Measurements from ENCODE around the gene ADCY10. TPM values are rescaled to one million over a fixed set of nuclear protein-coding genes. Genes with fewer than 3 reads are reported as not detected.
A peak's percentile ranks its signal among the peaks of the same experiment; 100 is the strongest.

Gene ADCY10
- total and polyA plus RNA-seq, 9 of the 15 experiments (the other 6 are each of a cell fraction or from before 2014, with no cell fraction given), result 0.08 to 0.86 (median 0.22) TPM

GRCh38 chr1:167829868-167830267, 84.1 kb downstream of the ADCY10 start (continued):
- no peak for TF ChIP-seq ZBTB33 (CRISPR knock-in tag; IDR thresholded peaks at IDR 0.05)
- no peak for TF ChIP-seq DEAF1 (CRISPR knock-in tag; IDR thresholded peaks at IDR 0.05)
- TF ChIP-seq RBM14 (IDR thresholded peaks at IDR 0.05; ENCODE audit: borderline replicate concordance, insufficient read depth, low read depth, low read length), result no peak
- no peak for TF ChIP-seq MEF2D (tag; conservative IDR thresholded peaks at IDR 0.05; ENCODE audit: low read depth)
- no peak for TF ChIP-seq E2F3 (CRISPR knock-in tag; IDR thresholded peaks at IDR 0.05)
- peak; percentile 47; the same call in 1 of the 2 replicates for TF ChIP-seq HDAC2 (IDR thresholded peaks at IDR 0.05)
- TF ChIP-seq SRSF1 (IDR thresholded peaks at IDR 0.05; ENCODE audit: low read depth, low read length), result no peak
- TF ChIP-seq TBP (optimal IDR thresholded peaks at IDR 0.05; ENCODE audit: low read depth, low read length), result no peak
- TF ChIP-seq THRB (CRISPR knock-in tag; conservative IDR thresholded peaks at IDR 0.05), result no peak
- peak; percentile 67 for TF ChIP-seq ZEB2 (IDR thresholded peaks at IDR 0.05)
- TF ChIP-seq TAF1 (IDR thresholded peaks at IDR 0.05; ENCODE audit: control insufficient read depth, extremely low read depth, insufficient read depth, low read length, severe bottlenecking), result no peak
- TF ChIP-seq ZNF586 (CRISPR knock-in tag; conservative IDR thresholded peaks at IDR 0.05), result no peak
- TF ChIP-seq HMGN3 (IDR thresholded peaks at IDR 0.05; ENCODE audit: borderline replicate concordance, extremely low read depth, insufficient read length, low read depth, low read length), result no peak
- TF ChIP-seq ARID3B (CRISPR knock-in tag; IDR thresholded peaks at IDR 0.05; ENCODE audit: borderline replicate concordance), result no peak
- TF ChIP-seq ZNF764 (CRISPR knock-in tag; IDR thresholded peaks at IDR 0.05; ENCODE audit: low read depth), result no peak
- TF ChIP-seq SUPT5H (IDR thresholded peaks at IDR 0.05), result no peak
- TF ChIP-seq PRDM10 (IDR thresholded peaks at IDR 0.05; ENCODE audit: partially characterized antibody), result no peak
